Body of pancreas (tissue), 4 donors: ENCODE measurements around the gene S1PR5. TPM values are rescaled to one million over a fixed set of nuclear protein-coding genes. Genes with fewer than 3 reads are reported as not detected.

Experiments used
- ATAC-seq: fragments of 150-250 bp; one replicate; pipeline ENCODE4 v1.9.1; 2016
- DNase-seq, 4 donors: peaks; one replicate each; pipeline ENCODE4 v3.0.0-alpha.2; 2019
- H3K27ac ChIP-seq, 4 donors: fragments of 200-600 bp; sonication (generic); 1 replicate in 3 of 4; 2 replicates in 1 of 4; pipeline versions ENCODE4 v1.5.1 to v1.6.1; 2016 to 2019; ENCODE audit warnings: mild to moderate bottlenecking in 1 of 4, mixed read lengths in 1 of 4, moderate library complexity in 1 of 4
- H3K27me3 ChIP-seq, 2 donors: fragments of 200-600 bp; sonication (generic); one replicate each; pipeline ENCODE4 v1.6.0; 2016; ENCODE audit warnings: mild to moderate bottlenecking in 1 of 2
- H3K36me3 ChIP-seq, 2 donors: fragments of 200-600 bp; sonication (generic); replicated peaks in 1 of 2; 2 replicates each; pipeline ENCODE4 v1.5.1; 2016; ENCODE audit warnings: low read depth in 2 of 2; ENCODE audit not compliant: insufficient read depth in 1 of 2
- H3K4me1 ChIP-seq: fragments of 200-600 bp; sonication (generic); one replicate; pipeline ENCODE4 v1.6.0; 2016
- H3K4me3 ChIP-seq, 2 donors: fragments of 200-600 bp; sonication (generic); 1 replicate in 1 of 2; 2 replicates in 1 of 2; pipeline ENCODE4 v1.5.1; 2016 to 2019
- H3K9me3 ChIP-seq, 3 donors: fragments of 200-600 bp; sonication (generic); 1 replicate in 2 of 3; 2 replicates in 1 of 3; pipeline ENCODE4 v1.5.1; 2016
- CTCF ChIP-seq, 7 experiments: fragments of 450-650 bp in 4 of 7; fragments of 200-600 bp in 3 of 7; sonication (generic) in 3 of 7; IDR thresholded peaks; one replicate each; pipeline ENCODE4 v1.5.1; 2016 to 2019; ENCODE audit warnings: antibody characterized with exemption in 7 of 7
- POLR2A ChIP-seq, 3 donors: fragments of 450-650 bp; IDR thresholded peaks; one replicate each; pipeline ENCODE4 v1.6.1; 2016; ENCODE audit warnings: antibody characterized with exemption in 3 of 3, mild to moderate bottlenecking in 2 of 3
- WGBS, 2 donors: methylation state at CpG; one replicate each; pipeline ENCODE4 v1.1.5; 2017; 5-methylcytosine and 5-hydroxymethylcytosine counted together
- intact Hi-C: fragments of 100-400 bp; cut with DNase I; formaldehyde crosslinking; loops from one replicate; pipeline ENCODE4 v1.15.1; 2023
- total RNA-seq, 2 donors: library from RNA; depleted of rRNA; stranded (reverse); fragments of >200 nt; gene quantifications; one replicate each; pipeline ENCODE4 v1.1.0, GENCODE V29; 2016

The S1PR5 gene
- total RNA-seq, 2 donors from 2014 or later, result 1.0 to 1.6 TPM

GRCh38 chr19:10518444-10519361 lies 1.5 kb upstream of the S1PR5 start:
- Histone ChIP-seq H3K36me3 (no peaks in the 10 kb centered on the region), H3K27me3 (no peaks in the 10 kb centered on the region), H3K27ac (peak overlapping the region in 1 of 4 donors; percentile 44), H3K4me3 (no peak overlapping the region), H3K9me3 (no peaks in the 10 kb centered on the region), H3K4me1 (peaks cover 61% of the 10 kb centered on the region)
- 18 to 23% methylated on average over 28 to 33 of the region's 33 CpGs for WGBS, 2 donors
- intact Hi-C loops, result no loop called here
- TF ChIP-seq CTCF (IDR thresholded peaks at IDR 0.05) (no peak), POLR2A (IDR thresholded peaks at IDR 0.05) (no peak)
- ATAC-seq (no peak), DNase-seq (peak in 3 of 4 donors; percentile 42 to 63 (median 51))

GRCh38 chr19:10517760-10518443 lies 655 bp upstream of the S1PR5 start:
- H3K9me3 ChIP-seq, result no peaks in the 10 kb centered on the region
- TF ChIP-seq POLR2A (IDR thresholded peaks at IDR 0.05) (no peak), CTCF (IDR thresholded peaks at IDR 0.05) (no peak)
- ATAC-seq (no peak), DNase-seq (peak in 2 of 4 donors; percentile 38 to 56)
- 3% methylated on average over 24 to 25 of the region's 27 CpGs for WGBS, 2 donors
- intact Hi-C loops, result no loop called here
- H3K27me3 ChIP-seq, result no peaks in the 10 kb centered on the region
- H3K4me3 ChIP-seq, result peak overlapping the region in 1 of 2 donors; percentile 4
- no peaks in the 10 kb centered on the region for H3K36me3 ChIP-seq
- peak overlapping the region in 3 of 4 donors; percentile 5 to 57 (median 16) for H3K27ac ChIP-seq
- peaks cover 61% of the 10 kb centered on the region for H3K4me1 ChIP-seq

- Histone ChIP-seq H3K27me3 (no peaks in the 10 kb centered on the region), H3K4me1 (peaks cover 56% of the 10 kb centered on the region), H3K4me3 (peak overlapping the region in 1 of 2 donors; percentile 4), H3K27ac (peak overlapping the region in 2 of 4 donors; percentile 30 to 57), H3K36me3 (no peaks in the 10 kb centered on the region), H3K9me3 (no peaks in the 10 kb centered on the region)
- DNase-seq (peak in 1 of 4 donors; percentile 27), ATAC-seq (no peak)
- intact Hi-C loops, result no loop called here
- TF ChIP-seq POLR2A (IDR thresholded peaks at IDR 0.05), result no peak
- no peak for TF ChIP-seq CTCF (IDR thresholded peaks at IDR 0.05)
- WGBS, 2 donors, result 31 to 39% methylated on average over 7 to 9 of the region's 10 CpGs
Measured at GRCh38 chr19:10516671-10517286, 468 bp downstream of the S1PR5 start.

- H3K36me3 ChIP-seq, result no peaks in the 10 kb centered on the region
- ATAC-seq (no peak), DNase-seq (no peak)
- H3K27ac ChIP-seq, result no peak overlapping the region
- no peaks in the 10 kb centered on the region for H3K27me3 ChIP-seq
- peaks cover 48% of the 10 kb centered on the region for H3K4me1 ChIP-seq
- H3K4me3 ChIP-seq, result no peak overlapping the region
- WGBS, 2 donors, result 71 to 72% methylated on average over 5 of the region's 5 CpGs
- intact Hi-C loops, result no loop called here
- no peaks in the 10 kb centered on the region for H3K9me3 ChIP-seq
- TF ChIP-seq POLR2A (IDR thresholded peaks at IDR 0.05), result no peak
- TF ChIP-seq CTCF (IDR thresholded peaks at IDR 0.05), result no peak
Measured at GRCh38 chr19:10516064-10516385, 1.2 kb downstream of the S1PR5 start.
